Activated T-cell treated with anti-CD3 and anti-CD28 coated beads, Interleukin-2, amount 50 U/mL, for 1 hour (primary cell): ENCODE measurements around the gene CRADD.
"Not testable (repeated sequence)": the region's sequence is repeated elsewhere in the genome, so short reads cannot be mapped to it uniquely, and the experiment has no call there.

Source experiments
- DNase-seq: peaks from one replicate; pipeline ENCODE4 v3.0.0-alpha.2; 2020

The CRADD gene

DNA sequence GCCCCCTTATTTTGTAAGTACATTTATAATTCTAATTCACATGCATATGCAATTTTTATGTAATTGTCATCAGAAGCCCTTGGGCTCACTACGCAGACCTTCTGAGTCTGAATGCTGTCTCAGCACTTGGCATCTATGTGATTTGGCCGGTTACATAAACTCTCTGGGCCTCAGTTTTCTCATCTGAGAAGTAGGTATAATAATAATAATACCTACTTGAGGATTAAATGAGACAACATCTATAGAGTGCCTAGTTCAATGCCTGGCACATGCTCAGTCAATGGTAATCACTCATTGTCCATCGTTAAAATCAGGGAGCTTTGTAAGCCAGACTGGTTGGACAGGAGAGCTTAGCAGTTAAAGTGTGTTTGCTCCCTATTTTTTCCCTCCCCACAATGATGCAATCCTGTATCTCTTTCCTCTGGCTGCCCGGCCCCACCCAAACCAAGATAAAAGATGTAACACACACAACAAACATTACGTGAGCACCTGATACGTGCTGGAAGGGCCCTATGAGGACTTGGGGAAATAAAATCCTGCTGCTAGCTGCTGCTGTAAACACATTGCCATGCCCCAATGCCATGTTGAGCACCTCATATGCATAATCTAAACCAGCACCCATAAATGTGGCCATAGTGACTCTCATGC, 235.0 kb downstream of the CRADD start:
- no peak for DNase-seq

DNA sequence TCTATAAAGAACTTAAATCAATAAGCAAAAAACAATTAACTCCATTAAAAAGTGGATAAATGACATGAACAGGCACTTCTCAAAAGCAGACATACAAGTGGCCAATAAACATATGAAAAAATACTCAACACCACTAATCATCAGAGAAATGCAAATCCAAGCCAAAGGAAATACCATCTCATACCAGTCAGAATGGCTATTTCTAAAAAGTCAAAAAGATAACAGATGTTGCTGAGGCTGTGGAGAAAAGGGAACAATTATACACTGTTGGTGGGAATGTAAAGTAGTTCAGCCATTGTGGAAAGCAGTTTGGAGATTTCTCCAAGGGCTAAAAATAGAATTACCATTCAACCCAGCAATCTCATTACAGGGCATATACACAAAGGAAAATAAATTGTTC, 236.7 kb downstream of the CRADD start:
- DNase-seq: no peak

DNA sequence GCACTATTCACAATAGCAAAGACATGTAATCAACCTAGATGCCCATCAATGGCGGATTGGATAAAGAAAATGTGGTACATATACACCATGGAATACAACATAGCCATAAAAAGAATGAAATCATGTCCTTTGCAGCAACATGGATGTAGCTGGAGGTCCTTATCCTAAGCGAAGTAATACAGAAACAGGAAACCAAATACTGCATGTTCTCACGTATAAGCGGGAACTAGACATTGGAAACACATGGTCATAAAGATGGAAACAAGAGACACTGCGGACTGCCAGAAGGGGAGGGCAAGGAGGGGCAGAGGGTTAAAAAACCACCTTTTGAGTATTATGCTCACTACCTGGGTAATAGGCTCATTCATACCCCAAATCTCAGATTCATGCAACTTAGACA, 237.1 kb downstream of the CRADD start:
- DNase-seq: no peak

DNA sequence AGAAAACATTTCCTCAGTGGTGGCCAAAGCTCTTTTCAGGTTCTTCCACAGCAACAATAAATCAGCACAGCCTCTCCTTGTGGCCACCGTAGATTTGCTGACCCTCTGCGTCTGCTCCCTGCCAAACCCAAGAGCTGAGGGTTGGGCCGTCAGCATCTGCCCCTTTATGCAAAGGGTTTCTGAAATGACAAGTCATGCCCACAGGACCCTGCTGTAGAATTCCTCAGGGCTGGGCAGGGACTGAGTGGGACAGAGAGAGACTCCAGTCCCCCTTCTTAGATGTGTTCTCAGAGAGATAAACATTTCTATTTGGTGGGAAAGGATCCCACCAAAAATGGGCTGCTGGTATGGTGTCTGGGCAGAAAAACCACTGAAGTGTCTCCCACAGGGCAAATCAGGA, 238.2 kb downstream of the CRADD start:
- no peak for DNase-seq

DNA sequence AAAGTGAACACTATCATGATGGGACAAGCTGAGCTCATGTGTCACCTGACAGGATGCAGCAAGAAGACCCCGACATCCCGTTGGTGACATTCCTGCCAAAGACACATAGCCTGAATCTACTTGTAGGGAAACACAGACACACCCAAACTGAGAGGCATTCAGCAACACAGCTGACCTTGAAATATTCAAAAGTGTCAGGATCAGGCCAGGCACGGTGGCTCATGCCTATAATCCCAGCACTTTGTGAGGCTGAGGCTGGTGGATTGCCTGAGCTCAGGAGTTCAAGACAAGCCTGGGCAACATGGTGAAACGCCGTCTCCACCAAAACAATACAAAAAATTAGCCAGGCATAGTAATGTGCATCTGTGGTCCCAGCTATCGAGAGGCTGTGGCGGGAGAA, 239.2 kb downstream of the CRADD start:
- DNase-seq: no peak

DNA sequence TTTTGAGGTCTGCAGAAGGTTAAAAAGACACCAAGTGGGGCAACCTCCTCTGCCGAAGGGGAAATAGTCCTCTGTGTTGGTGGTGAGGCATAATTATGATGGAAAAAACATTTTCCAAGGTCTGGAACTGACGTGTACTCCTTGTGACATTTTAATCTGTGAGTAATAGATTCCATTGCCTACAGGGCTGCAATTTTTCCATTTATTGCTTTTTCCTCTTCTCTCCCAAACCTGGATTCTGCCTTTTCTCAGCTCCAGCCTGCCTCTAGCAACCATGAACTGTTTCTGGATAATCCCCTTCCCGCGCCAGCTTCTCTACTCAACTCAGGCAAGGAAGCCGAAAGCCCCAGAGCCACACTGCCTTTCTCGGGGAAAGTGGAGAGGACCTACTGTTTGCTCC, 241.1 kb downstream of the CRADD start:
- no peak for DNase-seq

DNA sequence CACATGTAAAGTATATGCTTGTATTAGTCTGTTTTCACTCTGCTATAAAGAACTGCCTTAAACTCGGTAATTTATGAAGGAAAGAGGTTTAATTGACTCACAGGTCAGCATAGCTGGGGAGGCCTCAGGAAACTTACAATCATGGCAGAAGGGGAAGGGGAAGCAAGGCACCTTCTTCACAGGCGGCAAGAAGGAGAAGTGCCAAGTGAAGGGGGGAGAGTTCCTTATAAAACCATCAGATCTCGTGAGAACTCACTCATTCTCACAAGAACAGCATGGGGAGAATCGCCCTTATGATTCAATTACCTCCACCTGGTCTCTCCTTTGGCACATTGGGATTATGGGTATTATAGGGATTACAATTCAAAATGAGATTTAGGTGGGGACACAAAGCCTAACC, 241.7 kb downstream of the CRADD start:
- DNase-seq: no peak

DNA sequence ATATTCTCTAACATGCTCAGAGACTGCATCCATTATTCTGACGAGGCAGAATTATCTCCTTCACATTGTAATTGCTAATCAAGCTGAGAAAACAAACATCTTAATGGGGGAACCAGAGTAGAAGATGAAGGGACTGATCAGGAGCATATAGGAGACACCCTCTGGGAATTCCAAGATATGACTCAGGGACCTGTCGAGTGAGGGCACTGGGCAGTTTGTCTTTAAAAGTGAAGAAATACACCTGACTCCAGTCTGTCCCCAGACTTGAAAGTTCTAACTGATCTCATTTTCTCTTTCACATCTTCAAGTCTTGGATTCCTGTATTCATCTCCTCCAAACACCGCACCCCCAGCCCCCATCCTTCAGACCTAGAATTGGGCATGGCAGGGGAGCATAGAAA, 244.3 kb downstream of the CRADD start:
- DNase-seq: no peak

DNA sequence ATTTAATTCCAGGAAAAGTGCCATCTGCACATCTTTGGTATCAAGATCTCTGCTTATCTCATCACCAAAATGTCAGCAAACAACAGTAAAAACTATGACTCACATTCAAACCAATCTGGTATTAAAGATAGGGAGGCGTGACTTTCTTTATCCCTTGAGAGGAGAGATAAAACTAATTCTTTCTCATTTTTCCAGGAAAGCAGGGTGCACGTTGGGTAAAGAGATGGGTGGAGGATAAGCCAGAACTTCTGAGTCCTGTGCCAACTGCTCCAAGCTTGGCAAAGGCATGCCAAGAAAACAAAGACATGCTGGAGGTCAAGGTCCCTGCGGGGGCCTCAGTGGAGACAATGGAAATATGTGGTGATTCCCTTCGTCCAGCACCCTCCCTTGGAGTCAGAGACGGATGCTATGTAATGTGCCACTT, 245.4 kb downstream of the CRADD start:
- DNase-seq: no peak

DNA sequence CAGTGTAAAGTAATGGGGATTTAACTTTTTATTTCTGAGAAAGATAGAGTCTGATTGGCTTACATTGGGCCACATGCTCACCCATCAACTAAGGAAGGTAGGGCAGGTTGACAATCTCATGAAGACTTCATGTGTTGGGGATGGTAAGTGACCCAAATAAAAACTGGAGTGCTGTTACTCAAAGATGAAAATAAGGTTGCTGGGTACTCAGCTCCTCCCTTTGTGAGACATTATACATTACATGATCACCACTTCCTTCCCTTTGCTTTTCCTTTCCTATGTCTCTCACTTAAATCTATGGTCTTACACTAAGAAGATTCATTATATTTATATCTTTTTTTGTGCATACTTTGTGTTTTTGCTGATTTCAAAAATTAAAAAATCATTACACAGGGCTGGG, 247.2 kb downstream of the CRADD start:
- no peak for DNase-seq

DNA sequence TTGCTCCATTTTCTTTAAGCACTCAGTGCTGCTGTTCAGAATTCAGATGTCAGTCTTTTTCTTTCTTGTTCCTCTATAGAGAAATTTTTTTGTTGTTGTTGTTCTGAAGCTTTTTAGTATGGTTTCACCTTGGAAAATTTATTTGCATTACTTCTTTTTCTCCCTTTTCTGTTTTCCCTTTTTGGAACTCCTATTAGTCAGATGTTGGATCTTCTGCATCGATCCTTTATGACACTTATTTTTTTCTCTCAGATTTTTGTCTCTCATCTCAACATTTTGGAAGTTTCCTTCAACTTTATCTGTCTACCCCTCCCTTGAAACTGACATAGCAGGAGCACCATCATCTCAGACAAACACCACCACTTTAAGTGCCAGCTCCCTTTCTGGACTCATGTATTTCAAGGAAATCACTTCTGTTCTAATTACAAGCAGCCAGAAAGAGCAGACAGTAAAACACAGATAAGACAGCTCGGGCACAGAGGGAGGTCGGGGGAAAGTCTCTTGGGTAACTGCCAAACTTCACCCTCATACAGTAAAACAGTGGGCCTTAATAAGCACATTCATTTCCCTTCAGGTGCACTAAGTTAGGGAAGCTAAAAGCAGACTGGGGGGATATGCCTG, 248.5 kb downstream of the CRADD start:
- no peak for DNase-seq

DNA sequence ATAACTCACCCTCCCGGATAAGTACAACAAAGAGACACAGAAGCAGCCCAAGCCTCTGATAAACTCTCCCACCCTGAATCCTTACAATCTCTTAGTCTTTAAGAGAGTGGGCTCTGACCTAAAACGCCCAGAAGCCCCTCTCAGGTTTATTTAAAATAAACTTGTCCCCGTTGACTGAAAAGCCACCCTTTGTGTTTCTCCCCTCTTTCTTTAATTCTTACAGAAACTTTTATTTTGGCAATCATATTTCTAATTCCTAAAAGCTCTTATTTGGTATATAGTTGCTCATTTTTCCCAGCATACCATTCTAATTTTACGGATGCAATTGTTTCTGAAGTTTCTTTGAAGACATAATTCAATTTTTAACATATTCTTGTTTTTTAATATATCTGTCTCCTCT, 249.1 kb downstream of the CRADD start:
- DNase-seq: no peak

DNA sequence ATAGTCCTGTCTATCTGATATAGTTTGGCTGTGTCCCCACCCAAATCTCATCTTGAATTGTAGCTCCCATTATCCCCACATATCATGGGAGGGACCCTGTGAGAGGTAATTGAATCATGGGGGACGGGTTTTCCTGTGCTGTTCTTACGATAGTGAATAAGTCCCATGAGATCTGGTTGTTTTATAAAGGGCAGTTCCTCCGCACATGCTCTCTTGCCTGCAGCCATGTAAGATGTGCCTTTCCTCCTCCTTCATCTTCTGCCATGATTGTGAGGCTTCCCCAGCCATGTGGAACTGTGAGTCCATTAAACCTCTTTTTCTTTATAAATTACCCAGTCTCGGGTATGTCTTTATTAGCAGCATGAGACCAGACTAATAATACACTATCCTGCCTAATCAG, 251.9 kb downstream of the CRADD start:
- not testable (repeated sequence) for DNase-seq

DNA sequence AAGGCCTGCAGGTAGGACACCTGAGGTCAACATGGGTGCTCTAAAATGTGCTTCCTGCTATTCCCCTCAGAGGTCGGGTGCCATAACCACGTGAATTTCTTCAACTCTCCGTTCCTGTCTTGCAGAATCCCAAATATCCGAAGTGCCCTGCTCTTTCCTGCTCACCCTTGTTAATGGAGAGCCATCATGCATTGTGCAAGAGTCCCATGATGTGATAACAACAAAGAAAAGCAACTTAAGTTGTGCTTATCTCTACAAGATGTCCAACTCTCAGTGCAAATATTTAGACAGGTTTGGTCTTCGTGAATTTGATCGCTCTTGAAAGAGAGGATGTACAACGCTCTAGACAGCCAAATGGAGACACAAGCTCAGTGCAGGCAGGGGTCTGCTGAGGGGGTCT, 260.6 kb downstream of the CRADD start:
- DNase-seq: no peak

DNA sequence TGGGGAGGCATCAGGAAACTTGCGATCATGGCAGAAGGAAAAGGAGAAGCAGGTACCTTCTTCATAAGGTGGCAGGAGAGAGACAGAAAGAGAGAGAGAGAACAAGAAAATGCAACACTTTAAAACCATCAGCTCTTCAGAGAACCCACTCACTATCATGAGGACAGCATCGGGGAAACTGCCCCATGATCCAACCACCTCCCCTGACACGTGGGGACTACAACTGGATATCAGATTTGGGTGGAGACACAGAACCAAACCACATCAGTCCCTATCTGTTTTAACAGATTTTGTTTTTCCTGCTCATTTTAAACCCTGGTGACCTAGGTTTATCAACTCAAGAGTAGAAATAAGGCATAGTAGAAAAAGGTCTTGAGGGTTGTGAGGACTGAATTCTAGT, 261.1 kb downstream of the CRADD start:
- DNase-seq: no peak

DNA sequence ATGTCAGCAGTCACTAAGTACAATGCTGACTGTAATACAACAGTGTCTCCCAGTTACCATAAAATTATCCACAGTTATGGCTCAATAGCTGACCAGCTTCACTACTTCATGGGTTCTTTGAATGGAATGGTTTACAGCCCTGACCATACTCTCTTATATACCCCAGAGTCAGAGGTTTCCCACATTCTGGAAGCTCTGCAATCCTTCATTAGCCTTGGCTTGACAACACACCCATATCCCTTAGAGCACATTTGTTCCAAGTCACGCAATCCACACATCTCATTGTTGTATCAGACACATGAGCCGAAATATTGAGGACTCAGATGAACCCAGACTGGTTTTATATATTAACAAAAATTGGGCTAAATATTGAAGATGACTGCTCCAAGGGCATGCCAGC, 261.8 kb downstream of the CRADD start:
- DNase-seq: no peak

DNA sequence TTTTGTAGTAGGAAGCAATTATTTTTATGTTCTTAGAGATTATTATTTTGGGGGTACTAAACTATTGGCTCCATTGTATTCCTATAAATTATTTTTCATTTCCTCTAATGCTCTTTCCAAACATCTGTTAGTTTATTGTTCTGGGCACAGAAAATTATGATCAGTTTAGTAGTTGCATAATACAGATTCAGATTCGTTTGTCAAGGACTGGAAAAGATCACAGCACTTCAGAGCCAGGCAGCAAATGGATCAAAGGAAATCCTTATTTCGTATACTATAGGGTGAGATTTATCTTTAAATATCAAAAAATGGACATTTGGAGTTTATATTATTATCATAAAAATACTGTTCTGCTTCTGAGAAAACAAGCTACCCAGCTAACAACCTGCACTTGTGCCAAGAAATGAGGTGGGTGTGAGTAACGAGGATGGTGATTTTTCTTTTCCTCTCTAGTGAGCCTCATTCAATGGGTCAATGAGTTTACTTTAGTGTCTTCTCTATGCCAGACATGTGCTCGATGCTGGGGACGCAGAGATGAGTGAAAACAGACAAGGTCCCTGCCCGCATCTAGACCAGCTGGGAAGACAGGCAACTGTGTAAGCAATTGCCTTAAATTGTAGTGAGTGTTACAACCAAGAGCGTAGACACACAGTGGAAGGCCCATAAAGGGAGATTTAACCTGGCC, 262.6 kb downstream of the CRADD start:
- no peak for DNase-seq

DNA sequence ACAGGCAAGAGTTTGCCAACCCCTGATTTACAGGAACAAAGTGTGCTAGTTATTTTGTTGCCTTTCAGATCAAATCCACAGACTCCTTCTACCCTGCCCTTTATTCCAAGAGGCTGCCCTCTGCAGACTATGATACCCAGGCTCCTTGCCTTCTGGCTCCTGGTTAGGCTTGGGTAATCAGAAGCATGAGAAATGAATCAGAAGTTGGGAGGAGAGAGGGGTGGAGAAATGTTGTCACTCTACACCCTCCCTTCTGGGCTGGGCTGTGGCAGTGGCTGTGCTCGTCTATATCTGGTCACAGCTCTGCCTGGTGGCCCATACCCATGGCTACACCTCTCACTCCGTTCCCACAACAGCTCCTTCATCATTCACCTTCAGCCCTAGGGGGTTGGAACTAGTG, 266.6 kb downstream of the CRADD start:
- no peak for DNase-seq

DNA sequence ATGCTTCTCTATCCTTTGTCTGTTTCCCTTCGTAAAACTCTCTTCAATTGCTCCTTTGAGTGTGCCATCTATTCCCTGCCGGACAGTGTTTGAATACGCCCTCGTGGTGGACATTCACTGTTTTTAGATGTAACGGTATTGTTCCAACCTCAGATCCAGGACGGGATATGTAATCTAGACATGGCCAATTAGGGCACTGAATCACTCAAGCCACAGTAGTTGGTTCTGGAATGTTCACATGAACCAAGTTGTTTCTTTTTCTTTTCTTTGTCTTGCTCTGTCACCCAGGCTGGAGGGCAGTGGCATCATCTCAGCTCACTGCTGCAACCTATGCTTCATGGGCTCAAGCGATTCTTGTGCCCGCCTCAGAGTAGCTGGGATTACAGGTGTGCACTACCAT, 267.0 kb downstream of the CRADD start:
- DNase-seq: no peak
